OCI-LY3 (cell line): ENCODE measurements around the gene MTA1.

Experiments
- CTCF ChIP-seq: fragments of 200-600, 300-600 bp; sonication (generic); IDR thresholded peaks from 2 replicates; pipeline ENCODE4 v1.5.1; 2014; ENCODE audit warnings: antibody characterized with exemption, low read length, low read depth
- EZH2phosphoT487 ChIP-seq: fragments of 200-600 bp; shearing (Covaris generic); IDR thresholded peaks from 2 replicates; pipeline ENCODE4 v1.6.1; 2018; ENCODE audit warnings: antibody characterized with exemption, mixed run types, low read depth

- peak; percentile 7; the same call in 1 of the 2 replicates for TF ChIP-seq CTCF
- TF ChIP-seq EZH2phosphoT487, result no peak
These were observed 68.6 kb downstream of the MTA1 start for GRCh38 chr14:105487986-105488777.
